SJCRH30 (cell line): ENCODE measurements around the gene FBXO10. TPM values are rescaled to one million over a fixed set of nuclear protein-coding genes. Genes with fewer than 3 reads are reported as not detected.
"Not testable (repeated sequence)": the region's sequence is repeated elsewhere in the genome, so short reads cannot be mapped to it uniquely, and the experiment has no call there.

Source experiments
- DNase-seq, 2 experiments: peaks; one replicate each; pipeline ENCODE4 v3.0.0-alpha.2; 2015 to 2020
- H3K27ac ChIP-seq: fragments of 250-450 bp; sonication (Bioruptor Pico); 2 replicates; pipeline ENCODE4 v1.5.1; 2020; ENCODE audit warnings: mild to moderate bottlenecking, moderate library complexity
- H3K27me3 ChIP-seq: fragments of 250-450 bp; sonication (Bioruptor Pico); 2 replicates; pipeline ENCODE4 v1.5.1; 2020; ENCODE audit warnings: mild to moderate bottlenecking, moderate library complexity
- H3K36me3 ChIP-seq: fragments of 250-450 bp; sonication (Bioruptor Pico); 2 replicates; pipeline ENCODE4 v1.5.1; 2020; ENCODE audit warnings: mild to moderate bottlenecking, moderate library complexity
- H3K4me1 ChIP-seq: fragments of 250-450 bp; sonication (Bioruptor Pico); 2 replicates; pipeline ENCODE4 v1.5.1; 2020; ENCODE audit warnings: mild to moderate bottlenecking, moderate library complexity
- H3K4me3 ChIP-seq: fragments of 250-450 bp; sonication (Bioruptor Pico); 2 replicates; pipeline ENCODE4 v1.5.1; 2020; ENCODE audit warnings: mild to moderate bottlenecking, moderate library complexity
- H3K9me3 ChIP-seq: fragments of 250-450 bp; sonication (Bioruptor Pico); replicated peaks from 2 replicates; pipeline ENCODE4 v1.5.1; 2020; ENCODE audit warnings: mild to moderate bottlenecking, moderate library complexity
- total RNA-seq: library from RNA; depleted of rRNA; stranded (reverse); fragments of >200 nt; shearing (Covaris generic); gene quantifications from 2 replicates; pipeline ENCODE4 v1.2.3, GENCODE V29; 2014

FBXO10 gene
- total RNA-seq, 1 experiment from 2014 or later: 31.3 TPM

GRCh38 chr9:37611014-37611413, 34.8 kb upstream of the FBXO10 start:
- Histone ChIP-seq H3K36me3 (no peaks in the 10 kb centered on the region), H3K9me3 (no peaks in the 10 kb centered on the region), H3K27ac (no peak overlapping the region), H3K4me3 (no peak overlapping the region), H3K27me3 (no peaks in the 10 kb centered on the region; the same call in 1 of the 2 replicates), H3K4me1 (no peaks in the 10 kb centered on the region)
- no peak for DNase-seq

- no peaks in the 10 kb centered on the region; the same call in 1 of the 2 replicates for H3K27me3 ChIP-seq
- no peak overlapping the region for H3K4me3 ChIP-seq
- H3K9me3 ChIP-seq: no peaks in the 10 kb centered on the region
- no peak overlapping the region for H3K27ac ChIP-seq
- DNase-seq: no peak
- H3K36me3 ChIP-seq: no peaks in the 10 kb centered on the region
- H3K4me1 ChIP-seq: no peaks in the 10 kb centered on the region
These were observed 33.7 kb upstream of the FBXO10 start for GRCh38 chr9:37609735-37610397.

- H3K4me3 ChIP-seq: no peak overlapping the region
- no peaks in the 10 kb centered on the region for H3K9me3 ChIP-seq
- no peaks in the 10 kb centered on the region for H3K36me3 ChIP-seq
- H3K27ac ChIP-seq: no peak overlapping the region
- no peaks in the 10 kb centered on the region for H3K4me1 ChIP-seq
- DNase-seq: no peak
- no peaks in the 10 kb centered on the region; the same call in 1 of the 2 replicates for H3K27me3 ChIP-seq
These were observed 32.1 kb upstream of the FBXO10 start for GRCh38 chr9:37608250-37608649.

- Histone ChIP-seq H3K4me3 (no peak overlapping the region), H3K4me1 (no peaks in the 10 kb centered on the region), H3K36me3 (no peaks in the 10 kb centered on the region), H3K9me3 (no peaks in the 10 kb centered on the region), H3K27ac (no peak overlapping the region), H3K27me3 (no peaks in the 10 kb centered on the region)
- DNase-seq: no peak
These were observed 28.1 kb upstream of the FBXO10 start for GRCh38 chr9:37604296-37604695.

- H3K4me1 ChIP-seq: no peaks in the 10 kb centered on the region
- DNase-seq: no peak
- no peaks in the 10 kb centered on the region for H3K27me3 ChIP-seq
- no peaks in the 10 kb centered on the region for H3K9me3 ChIP-seq
- H3K4me3 ChIP-seq: no peak overlapping the region
- no peak overlapping the region for H3K27ac ChIP-seq
- H3K36me3 ChIP-seq: no peaks in the 10 kb centered on the region
These were observed 26.6 kb upstream of the FBXO10 start for GRCh38 chr9:37602817-37603216.

GRCh38 chr9:37602061-37602460, 25.9 kb upstream of the FBXO10 start:
- DNase-seq, H3K9me3 ChIP-seq, H3K4me1 ChIP-seq, H3K4me3 ChIP-seq, H3K36me3 ChIP-seq, H3K27me3 ChIP-seq, H3K27ac ChIP-seq: not testable (repeated sequence)

- no peaks in the 10 kb centered on the region for H3K4me1 ChIP-seq
- H3K27ac ChIP-seq: no peak overlapping the region
- DNase-seq: no peak
- no peak overlapping the region for H3K4me3 ChIP-seq
- no peaks in the 10 kb centered on the region for H3K36me3 ChIP-seq
- no peaks in the 10 kb centered on the region for H3K9me3 ChIP-seq
- H3K27me3 ChIP-seq: no peaks in the 10 kb centered on the region
These were observed 20.3 kb upstream of the FBXO10 start for GRCh38 chr9:37596504-37596903.

- Histone ChIP-seq H3K4me3 (no peak overlapping the region), H3K36me3 (peaks cover 12% of the 10 kb centered on the region), H3K9me3 (no peaks in the 10 kb centered on the region), H3K27me3 (no peaks in the 10 kb centered on the region), H3K27ac (no peak overlapping the region), H3K4me1 (peaks cover 4% of the 10 kb centered on the region; the same call in 1 of the 2 replicates)
- DNase-seq: no peak
These were observed 17.8 kb upstream of the FBXO10 start for GRCh38 chr9:37593883-37594448.

GRCh38 chr9:37592108-37592951, 16.1 kb upstream of the FBXO10 start, which contains the start of gene TOMM5:
Gene TOMM5 (minus strand): TSS chr9:37592597. CDS start chr9:37592532, 65 bp downstream.
- Histone ChIP-seq H3K36me3 (peaks cover 29% of the 10 kb centered on the region), H3K27ac (peak within 1 kb of the TSS; percentile 86), H3K27me3 (no peaks in the 10 kb centered on the region), H3K4me3 (peak within 1 kb of the TSS; percentile 92), H3K9me3 (no peaks in the 10 kb centered on the region), H3K4me1 (peaks cover 4% of the 10 kb centered on the region; the same call in 1 of the 2 replicates)
- peak; percentile 93 to 94 for DNase-seq

GRCh38 chr9:37587521-37587920, 11.3 kb upstream of the FBXO10 start:
- H3K36me3 ChIP-seq: peaks cover 67% of the 10 kb centered on the region
- H3K27me3 ChIP-seq: no peaks in the 10 kb centered on the region
- H3K9me3 ChIP-seq: no peaks in the 10 kb centered on the region
- peaks cover 4% of the 10 kb centered on the region; the same call in 1 of the 2 replicates for H3K4me1 ChIP-seq
- DNase-seq: no peak
- no peak overlapping the region for H3K27ac ChIP-seq
- no peak overlapping the region for H3K4me3 ChIP-seq

GRCh38 chr9:37583522-37584121, 7.4 kb upstream of the FBXO10 start:
- no peaks in the 10 kb centered on the region for H3K27me3 ChIP-seq
- no peaks in the 10 kb centered on the region for H3K9me3 ChIP-seq
- H3K27ac ChIP-seq: no peak overlapping the region
- H3K4me1 ChIP-seq: no peaks in the 10 kb centered on the region
- H3K36me3 ChIP-seq: peaks cover 68% of the 10 kb centered on the region
- no peak for DNase-seq
- no peak overlapping the region for H3K4me3 ChIP-seq

GRCh38 chr9:37582548-37583157, 6.5 kb upstream of the FBXO10 start:
- Histone ChIP-seq H3K4me3 (no peak overlapping the region), H3K9me3 (no peaks in the 10 kb centered on the region), H3K4me1 (no peaks in the 10 kb centered on the region), H3K27ac (no peak overlapping the region), H3K36me3 (peaks cover 58% of the 10 kb centered on the region), H3K27me3 (no peaks in the 10 kb centered on the region)
- DNase-seq: peak in 1 of 2 experiments; percentile 64

GRCh38 chr9:37575511-37575914, 667 bp downstream of the FBXO10 start:
- Histone ChIP-seq H3K4me1 (peaks cover 27% of the 10 kb centered on the region), H3K27me3 (no peaks in the 10 kb centered on the region), H3K36me3 (peaks cover 9% of the 10 kb centered on the region; the same call in 1 of the 2 replicates), H3K9me3 (no peaks in the 10 kb centered on the region), H3K27ac (peak overlapping the region; percentile 88), H3K4me3 (peak overlapping the region; percentile 87)
- peak in 1 of 2 experiments; percentile 39 for DNase-seq

GRCh38 chr9:37575001-37575400, 1.2 kb downstream of the FBXO10 start:
- peak overlapping the region; percentile 87 for H3K4me3 ChIP-seq

More at GRCh38 chr9:37575001-37575400, 1.2 kb downstream of the FBXO10 start:
- H3K36me3 ChIP-seq: peaks cover 12% of the 10 kb centered on the region; the same call in 1 of the 2 replicates
- peaks cover 27% of the 10 kb centered on the region for H3K4me1 ChIP-seq
- DNase-seq: peak; percentile 34 to 79
- H3K9me3 ChIP-seq: no peaks in the 10 kb centered on the region
- no peaks in the 10 kb centered on the region for H3K27me3 ChIP-seq
- peak overlapping the region; percentile 88 for H3K27ac ChIP-seq
